ENCODE results near the gene GLRA2.

Gene GLRA2

GRCh38 chrX:14712096-14712495 lies 182.8 kb downstream of the GLRA2 start:
- no peak for DNase-seq

DNA sequence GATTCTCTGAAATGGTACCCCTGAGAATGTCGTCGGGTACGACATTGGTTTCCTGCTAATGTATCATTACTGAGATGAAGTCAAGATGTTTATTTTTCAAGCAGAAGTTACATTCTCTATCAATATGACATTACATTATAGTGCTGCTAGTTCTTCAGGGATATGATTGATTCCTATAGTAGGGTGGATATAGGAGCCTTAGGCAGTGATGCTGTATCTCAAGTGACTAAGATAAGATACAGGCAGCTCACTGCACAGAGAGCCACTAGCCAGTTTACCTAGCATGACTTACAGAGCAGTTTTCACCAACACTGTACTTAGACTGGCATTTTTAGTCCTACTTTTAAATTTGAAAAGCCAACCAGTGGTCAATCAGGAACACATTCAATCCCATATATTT lies 188.6 kb downstream of the GLRA2 start:
- DNase-seq, result no peak

GRCh38 chrX:14718403-14718802 lies 189.1 kb downstream of the GLRA2 start:
- DNase-seq, result no peak

GRCh38 chrX:14729058-14729457 lies 199.7 kb downstream of the GLRA2 start:
- DNase-seq, result no peak

GRCh38 chrX:14738643-14739042 lies 209.3 kb downstream of the GLRA2 start:
- no peak for DNase-seq

DNA sequence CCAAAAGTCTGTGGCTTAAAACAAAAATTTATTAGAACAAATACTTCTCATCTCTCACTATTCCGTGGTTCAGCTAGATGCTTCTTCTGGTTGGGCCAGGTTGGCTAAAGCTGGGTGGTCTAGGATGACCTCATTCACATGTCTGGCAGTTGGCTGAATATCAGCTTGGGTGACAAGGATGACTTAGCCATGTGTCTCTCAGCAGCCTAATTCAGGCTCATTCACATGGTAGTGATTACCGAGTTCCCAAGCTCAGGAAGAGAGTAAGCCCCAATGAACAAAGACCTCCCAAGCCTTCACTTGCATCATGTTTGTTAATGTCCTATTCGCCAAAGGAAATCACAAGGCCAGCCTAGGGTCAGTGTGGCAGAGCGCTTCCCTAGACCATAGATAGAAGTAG lies 224.1 kb downstream of the GLRA2 start:
- no peak for DNase-seq

GRCh38 chrX:14758029-14758491 lies 228.7 kb downstream of the GLRA2 start:
- DNase-seq, result no peak

GRCh38 chrX:14775416-14775815 lies 246.1 kb downstream of the GLRA2 start:
- no peak for DNase-seq

DNA sequence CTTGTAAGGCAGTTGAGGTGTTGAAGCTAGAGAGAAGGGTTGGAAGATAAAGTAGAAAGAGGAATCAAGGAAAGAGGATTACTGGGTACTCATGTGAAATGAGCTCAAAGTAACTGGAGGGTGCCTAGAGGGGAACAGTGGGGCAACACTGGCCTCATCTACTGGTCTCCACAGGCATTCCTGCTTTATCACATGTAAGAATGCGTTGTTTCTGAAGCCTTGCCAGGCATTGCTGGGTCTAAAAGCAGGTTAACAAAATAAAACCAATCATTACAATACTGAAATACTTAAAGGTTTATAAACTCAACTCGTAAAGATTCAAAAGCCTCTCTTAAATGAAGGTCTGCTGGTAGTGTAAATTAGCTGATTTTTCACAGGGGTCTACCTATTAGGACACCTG lies 247.6 kb downstream of the GLRA2 start:
- DNase-seq, result no peak

GRCh38 chrX:14777525-14777924 lies 248.2 kb downstream of the GLRA2 start:
- peak in 1 of 2 donors; percentile 7 for DNase-seq

DNA sequence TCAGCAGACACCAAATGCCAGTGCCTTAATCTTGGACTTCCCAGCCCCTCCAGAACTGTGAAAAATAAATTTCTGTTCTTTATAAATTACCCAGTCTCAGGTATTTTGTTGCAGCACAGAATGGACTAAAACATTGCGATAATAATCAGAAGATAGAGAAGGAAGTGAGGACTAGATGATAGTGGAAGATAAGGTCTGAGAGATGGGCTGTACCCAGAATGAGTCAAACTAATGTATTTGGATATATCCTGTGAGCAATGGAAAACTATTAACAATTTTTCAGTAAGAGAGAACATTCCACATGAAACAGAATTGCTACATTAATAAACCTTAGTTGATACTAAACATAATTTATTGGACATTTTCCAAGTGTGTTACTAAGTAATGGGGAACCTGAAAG lies 250.2 kb downstream of the GLRA2 start:
- DNase-seq, result no peak

Measured in inflammatory macrophage (primary cell).